Esophagus squamous epithelium (tissue), 5 donors: ENCODE data around the gene PAPPA. TPM values are rescaled to one million over a fixed set of nuclear protein-coding genes. Genes with fewer than 3 reads are reported as not detected.

Source experiments
- DNase-seq: peaks from one replicate; lab custom pipeline; 2025; lab: John Stamatoyannopoulos, UW
- H3K27ac ChIP-seq, 4 donors: fragments of 200-600 bp; sonication (generic); one replicate each; pipeline ENCODE4 v1.5.1; 2016 to 2019; ENCODE audit warnings: mild to moderate bottlenecking in 1 of 4
- H3K27me3 ChIP-seq, 4 donors: fragments of 200-600 bp; sonication (generic); 1 replicate in 3 of 4; 2 replicates in 1 of 4; pipeline versions ENCODE4 v1.5.1 to v1.6.0; 2017 to 2021; ENCODE audit warnings: antibody characterized with exemption in 1 of 4
- H3K36me3 ChIP-seq, 3 donors: fragments of 200-600 bp; sonication (generic); one replicate each; pipeline ENCODE4 v1.5.1; 2016 to 2019
- H3K4me1 ChIP-seq, 3 donors: fragments of 200-600 bp; sonication (generic); one replicate each; pipeline ENCODE4 v1.5.1; 2017 to 2019
- H3K4me3 ChIP-seq, 4 donors: fragments of 200-600 bp; sonication (generic); 1 replicate in 3 of 4; 2 replicates in 1 of 4; pipeline ENCODE4 v1.5.1; 2016 to 2019; ENCODE audit warnings: mild to moderate bottlenecking in 2 of 4, moderate library complexity in 1 of 4
- H3K9me3 ChIP-seq, 3 donors: fragments of 200-600 bp; sonication (generic); one replicate each; pipeline ENCODE4 v1.5.1; 2016 to 2019
- CTCF ChIP-seq, 6 experiments: fragments of 450-650 bp in 4 of 6; fragments of 200-600 bp in 2 of 6; sonication (generic) in 2 of 6; IDR thresholded peaks; one replicate each; pipeline ENCODE4 v1.5.1; 2016 to 2019; ENCODE audit warnings: antibody characterized with exemption in 6 of 6, mild to moderate bottlenecking in 4 of 6, moderate library complexity in 4 of 6
- POLR2A ChIP-seq, 4 donors: fragments of 450-650 bp; IDR thresholded peaks; one replicate each; pipeline ENCODE4 v1.6.1; 2017; ENCODE audit warnings: antibody characterized with exemption in 4 of 4, mild to moderate bottlenecking in 4 of 4, moderate library complexity in 3 of 4
- WGBS, 2 donors: methylation state at CpG; one replicate each; pipeline ENCODE4 v1.1.5; 2018; 5-methylcytosine and 5-hydroxymethylcytosine counted together
- intact Hi-C: fragments of 100-400 bp; cut with DNase I; formaldehyde crosslinking; loops from one replicate; pipeline ENCODE4 v1.15.0; 2022
- total RNA-seq, 4 donors: library from RNA; depleted of rRNA; stranded (reverse); fragments of >200 nt; gene quantifications; one replicate each; pipeline ENCODE4 v1.1.0, GENCODE V29; 2016
- donor health status: DM: yes; HTN: yes; CAD: no.

The PAPPA gene
- total RNA-seq, 4 donors from 2014 or later: 8.3 to 13.7 (median 11.4) TPM

- no peak overlapping the region for H3K4me3 ChIP-seq
- no peaks in the 10 kb centered on the region for H3K36me3 ChIP-seq
- intact Hi-C loops: no loop called here
- H3K4me1 ChIP-seq: no peaks in the 10 kb centered on the region
- DNase-seq: no peak
- H3K9me3 ChIP-seq: no peaks in the 10 kb centered on the region
- no peak for TF ChIP-seq POLR2A (IDR thresholded peaks at IDR 0.05)
- TF ChIP-seq CTCF (IDR thresholded peaks at IDR 0.05): no peak
- no peak overlapping the region for H3K27ac ChIP-seq
- no peaks in the 10 kb centered on the region for H3K27me3 ChIP-seq
Measured at GRCh38 chr9:116442528-116442927, 288.9 kb downstream of the PAPPA start.

- H3K27me3 ChIP-seq: no peaks in the 10 kb centered on the region
- WGBS, 2 donors: 27 to 98% methylated on average over 2 to 6 of the region's 6 CpGs
- DNase-seq: no peak
Measured at GRCh38 chr9:116447934-116448333, 294.3 kb downstream of the PAPPA start.

GRCh38 chr9:116448431-116448830, 294.8 kb downstream of the PAPPA start:
- no peaks in the 10 kb centered on the region for H3K9me3 ChIP-seq
- H3K36me3 ChIP-seq: no peaks in the 10 kb centered on the region
- 61 to 79% methylated on average over 3 of the region's 3 CpGs for WGBS, 2 donors
- H3K4me1 ChIP-seq: no peaks in the 10 kb centered on the region
- TF ChIP-seq CTCF (IDR thresholded peaks at IDR 0.05): no peak
- TF ChIP-seq POLR2A (IDR thresholded peaks at IDR 0.05): no peak
- H3K4me3 ChIP-seq: no peak overlapping the region
- no peaks in the 10 kb centered on the region for H3K27me3 ChIP-seq
- no peak for DNase-seq
- intact Hi-C loops: no loop called here
- H3K27ac ChIP-seq: no peak overlapping the region

More at GRCh38 chr9:116447934-116448333, 294.3 kb downstream of the PAPPA start:
- intact Hi-C loops: no loop called here
- Histone ChIP-seq H3K9me3 (no peaks in the 10 kb centered on the region), H3K27ac (no peak overlapping the region), H3K4me3 (no peak overlapping the region), H3K36me3 (no peaks in the 10 kb centered on the region), H3K4me1 (no peaks in the 10 kb centered on the region)
- TF ChIP-seq POLR2A (IDR thresholded peaks at IDR 0.05): no peak

GRCh38 chr9:116449949-116450348, 296.4 kb downstream of the PAPPA start:
- WGBS, 2 donors: 82 to 86% methylated on average over 3 of the region's 3 CpGs
- TF ChIP-seq CTCF (IDR thresholded peaks at IDR 0.05) (no peak), POLR2A (IDR thresholded peaks at IDR 0.05) (no peak)
- intact Hi-C loops: no loop called here

GRCh38 chr9:116450378-116451139, 297.0 kb downstream of the PAPPA start:
- no peak for DNase-seq

More at GRCh38 chr9:116449949-116450348, 296.4 kb downstream of the PAPPA start:
- Histone ChIP-seq H3K27ac (no peak overlapping the region), H3K4me1 (no peaks in the 10 kb centered on the region), H3K4me3 (no peak overlapping the region), H3K9me3 (no peaks in the 10 kb centered on the region), H3K36me3 (no peaks in the 10 kb centered on the region), H3K27me3 (no peaks in the 10 kb centered on the region)
- DNase-seq: no peak

More at GRCh38 chr9:116450378-116451139, 297.0 kb downstream of the PAPPA start:
- H3K27ac ChIP-seq: no peak overlapping the region
- H3K36me3 ChIP-seq: no peaks in the 10 kb centered on the region
- no peaks in the 10 kb centered on the region for H3K4me1 ChIP-seq
- no peaks in the 10 kb centered on the region for H3K27me3 ChIP-seq
- 46 to 48% methylated on average over 2 to 3 of the region's 3 CpGs for WGBS, 2 donors
- TF ChIP-seq POLR2A (IDR thresholded peaks at IDR 0.05) (no peak), CTCF (IDR thresholded peaks at IDR 0.05) (no peak)
- intact Hi-C loops: no loop called here
- no peaks in the 10 kb centered on the region for H3K9me3 ChIP-seq
- H3K4me3 ChIP-seq: no peak overlapping the region
